ENCODE data around the gene KTN1.

DNA sequence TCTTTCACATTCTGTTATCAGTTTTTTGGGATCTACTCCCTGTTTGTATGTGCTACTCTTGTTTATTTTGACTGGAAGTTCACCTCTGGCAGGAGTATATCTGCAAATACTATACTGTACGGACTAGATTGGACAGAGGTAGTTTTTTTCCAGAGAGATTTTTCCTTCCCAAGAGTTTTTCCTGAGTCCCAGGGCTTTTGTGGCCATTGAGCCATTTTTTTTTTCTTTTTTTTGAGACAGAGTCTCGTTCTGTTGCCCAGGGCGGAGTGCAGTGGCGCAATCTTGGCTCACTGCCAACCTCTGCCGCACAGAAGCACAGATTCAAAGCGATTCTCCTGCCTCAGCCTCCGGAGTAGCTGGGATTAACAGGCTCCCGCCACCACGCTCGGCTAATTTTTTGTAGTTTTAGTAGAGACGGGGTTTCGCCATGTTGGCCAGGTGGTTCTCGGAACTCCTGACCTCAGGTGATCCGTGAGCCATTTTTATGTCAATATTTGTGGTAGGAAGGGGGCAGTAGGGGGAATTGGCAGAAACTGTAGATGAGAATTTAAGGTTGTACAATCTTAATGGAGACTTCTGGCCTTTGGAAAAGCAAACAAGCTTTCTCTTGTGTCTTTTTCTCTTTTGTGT is 19.4 kb downstream of the KTN1 start:
- TF ChIP-seq, protein P1, sequence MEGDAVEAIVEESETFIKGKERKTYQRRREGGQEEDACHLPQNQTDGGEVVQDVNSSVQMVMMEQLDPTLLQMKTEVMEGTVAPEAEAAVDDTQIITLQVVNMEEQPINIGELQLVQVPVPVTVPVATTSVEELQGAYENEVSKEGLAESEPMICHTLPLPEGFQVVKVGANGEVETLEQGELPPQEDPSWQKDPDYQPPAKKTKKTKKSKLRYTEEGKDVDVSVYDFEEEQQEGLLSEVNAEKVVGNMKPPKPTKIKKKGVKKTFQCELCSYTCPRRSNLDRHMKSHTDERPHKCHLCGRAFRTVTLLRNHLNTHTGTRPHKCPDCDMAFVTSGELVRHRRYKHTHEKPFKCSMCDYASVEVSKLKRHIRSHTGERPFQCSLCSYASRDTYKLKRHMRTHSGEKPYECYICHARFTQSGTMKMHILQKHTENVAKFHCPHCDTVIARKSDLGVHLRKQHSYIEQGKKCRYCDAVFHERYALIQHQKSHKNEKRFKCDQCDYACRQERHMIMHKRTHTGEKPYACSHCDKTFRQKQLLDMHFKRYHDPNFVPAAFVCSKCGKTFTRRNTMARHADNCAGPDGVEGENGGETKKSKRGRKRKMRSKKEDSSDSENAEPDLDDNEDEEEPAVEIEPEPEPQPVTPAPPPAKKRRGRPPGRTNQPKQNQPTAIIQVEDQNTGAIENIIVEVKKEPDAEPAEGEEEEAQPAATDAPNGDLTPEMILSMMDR (IDR thresholded peaks at IDR 0.05), result no peak
- no peak for TF ChIP-seq EZH2phosphoT487 (IDR thresholded peaks at IDR 0.05)

Measured in neural progenitor cell (in vitro differentiated cells).